Kidney epithelial cell (primary cell): ENCODE data around the gene MOG. TPM values are rescaled to one million over a fixed set of nuclear protein-coding genes. Genes with fewer than 3 reads are reported as not detected.

ENCODE experiments used
- DNase-seq: peaks from one replicate; pipeline ENCODE4 v3.0.0-alpha.2; 2010; ENCODE audit warnings: low read depth
- H3K27me3 ChIP-seq: 2 replicates; pipeline ENCODE4 v1.6.0; 2011; ENCODE audit warnings: low read length; ENCODE audit not compliant: control insufficient read depth, insufficient read depth
- H3K36me3 ChIP-seq: 2 replicates; pipeline ENCODE4 v1.5.1; 2011; ENCODE audit warnings: low read length; ENCODE audit not compliant: control insufficient read depth, insufficient read depth
- H3K4me3 ChIP-seq: 2 replicates; pipeline ENCODE4 v1.5.1; 2011; ENCODE audit warnings: low read depth, mild to moderate bottlenecking, control low read depth, low read length
- total RNA-seq: library from RNA; depleted of rRNA; stranded (reverse); fragments of >200 nt; gene quantifications from 2 replicates; pipeline ENCODE4 v1.2.3, GENCODE V29; 2015
- TF ChIP-seq, protein P1 (sequence below): IDR thresholded peaks from 2 replicates; pipeline ENCODE4 v1.5.1; 2011; ENCODE audit warnings: mild to moderate bottlenecking, moderate library complexity, low read length, control low read depth, inconsistent platforms; ENCODE audit not compliant: insufficient read depth, poor library complexity, severe bottlenecking

The MOG gene
- total RNA-seq, 1 donor from 2014 or later, result not detected

DNA sequence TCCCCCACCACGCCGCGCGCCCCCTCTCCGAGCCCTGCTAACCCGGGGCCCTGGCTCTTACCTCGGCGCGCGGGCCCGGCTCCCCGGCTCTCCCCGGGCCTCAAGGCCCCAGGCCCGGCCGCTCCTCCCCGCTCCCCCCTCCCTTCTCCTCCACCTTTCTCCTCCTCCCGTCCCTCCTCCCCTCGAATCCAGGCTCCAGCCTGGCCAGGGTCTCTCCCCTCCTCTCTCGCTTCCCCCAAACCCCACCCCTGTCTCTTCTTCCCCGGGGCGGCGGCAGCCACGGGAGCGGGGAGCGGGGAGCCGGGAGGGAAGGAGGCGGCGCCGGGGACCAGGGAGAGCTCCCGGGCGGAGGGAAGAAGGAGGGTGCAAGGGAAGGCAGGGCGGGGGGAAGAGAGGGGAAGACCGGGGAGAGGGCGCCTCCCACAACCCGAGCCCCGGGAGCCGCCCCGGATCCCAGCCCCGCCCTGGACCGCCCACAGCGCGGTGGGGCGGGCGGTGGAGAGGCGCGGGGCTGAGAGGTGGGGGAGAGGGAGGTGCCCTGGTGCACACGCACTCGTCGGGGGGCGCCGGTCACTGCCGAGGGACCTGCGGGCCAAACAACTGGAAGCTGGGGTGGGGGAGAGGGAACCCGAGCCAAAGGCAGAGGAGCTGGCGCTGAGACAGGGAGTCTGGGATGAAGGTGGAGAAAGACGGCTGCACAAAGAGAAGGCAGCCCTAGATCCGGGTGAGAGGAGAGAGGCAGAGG lies 23.9 kb upstream of the MOG start, which contains the start of gene GABBR1:
GABBR1 (minus strand) TSS at position 395 of the 745 bp plus-strand sequence. CDS start 798 bp downstream, outside the sequence.
- no peak for DNase-seq
- H3K36me3 ChIP-seq, result no peaks in the 10 kb centered on the region
- peaks cover 2% of the 10 kb centered on the region for H3K27me3 ChIP-seq
- peak within 1 kb of the TSS; percentile 71 for H3K4me3 ChIP-seq
- TF ChIP-seq, protein P1, sequence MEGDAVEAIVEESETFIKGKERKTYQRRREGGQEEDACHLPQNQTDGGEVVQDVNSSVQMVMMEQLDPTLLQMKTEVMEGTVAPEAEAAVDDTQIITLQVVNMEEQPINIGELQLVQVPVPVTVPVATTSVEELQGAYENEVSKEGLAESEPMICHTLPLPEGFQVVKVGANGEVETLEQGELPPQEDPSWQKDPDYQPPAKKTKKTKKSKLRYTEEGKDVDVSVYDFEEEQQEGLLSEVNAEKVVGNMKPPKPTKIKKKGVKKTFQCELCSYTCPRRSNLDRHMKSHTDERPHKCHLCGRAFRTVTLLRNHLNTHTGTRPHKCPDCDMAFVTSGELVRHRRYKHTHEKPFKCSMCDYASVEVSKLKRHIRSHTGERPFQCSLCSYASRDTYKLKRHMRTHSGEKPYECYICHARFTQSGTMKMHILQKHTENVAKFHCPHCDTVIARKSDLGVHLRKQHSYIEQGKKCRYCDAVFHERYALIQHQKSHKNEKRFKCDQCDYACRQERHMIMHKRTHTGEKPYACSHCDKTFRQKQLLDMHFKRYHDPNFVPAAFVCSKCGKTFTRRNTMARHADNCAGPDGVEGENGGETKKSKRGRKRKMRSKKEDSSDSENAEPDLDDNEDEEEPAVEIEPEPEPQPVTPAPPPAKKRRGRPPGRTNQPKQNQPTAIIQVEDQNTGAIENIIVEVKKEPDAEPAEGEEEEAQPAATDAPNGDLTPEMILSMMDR, result no peak

DNA sequence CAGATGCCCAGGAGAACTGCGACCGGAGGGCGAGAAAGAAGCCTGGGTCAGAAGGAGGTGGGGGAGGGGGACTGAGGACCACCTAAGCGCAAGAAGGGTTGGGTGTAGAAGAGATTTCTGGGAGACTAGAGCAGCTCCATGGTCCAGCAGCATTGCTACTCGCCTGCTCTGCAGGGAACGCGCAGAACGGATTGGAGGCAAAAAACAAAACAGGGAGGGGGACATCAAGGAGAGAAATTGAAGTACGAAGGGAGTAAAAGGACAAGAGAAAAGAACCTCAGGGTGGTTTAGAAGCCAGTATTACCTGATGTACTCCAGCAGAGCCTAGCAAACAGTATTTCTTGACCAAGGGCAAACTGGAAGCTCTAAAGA lies 23.4 kb upstream of the MOG start:
- no peaks in the 10 kb centered on the region for H3K36me3 ChIP-seq
- TF ChIP-seq, protein P1, result no peak
- DNase-seq, result no peak
- peak overlapping the region; percentile 71 for H3K4me3 ChIP-seq
- peaks cover 2% of the 10 kb centered on the region for H3K27me3 ChIP-seq

DNA sequence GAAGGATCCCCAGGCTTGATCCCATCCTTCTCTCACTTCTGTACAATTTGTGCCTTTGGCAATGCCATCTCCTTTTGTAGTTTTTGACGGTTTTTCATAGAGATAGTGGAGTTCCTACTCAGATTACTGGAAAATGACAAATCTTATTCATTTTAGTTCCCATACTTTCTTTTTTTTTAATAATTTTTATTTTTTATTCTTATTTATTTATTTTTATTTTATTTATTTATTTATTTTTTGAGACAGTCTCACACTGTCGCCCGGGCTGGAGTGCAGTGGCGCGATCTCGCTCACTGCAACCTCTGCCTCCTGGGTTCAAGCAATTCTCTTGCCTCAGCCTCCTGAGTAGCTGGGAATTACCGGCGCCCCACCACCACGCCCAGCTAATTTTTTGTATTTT lies 19.6 kb upstream of the MOG start:
- no peak for DNase-seq
- TF ChIP-seq, protein P1, result no peak

DNA sequence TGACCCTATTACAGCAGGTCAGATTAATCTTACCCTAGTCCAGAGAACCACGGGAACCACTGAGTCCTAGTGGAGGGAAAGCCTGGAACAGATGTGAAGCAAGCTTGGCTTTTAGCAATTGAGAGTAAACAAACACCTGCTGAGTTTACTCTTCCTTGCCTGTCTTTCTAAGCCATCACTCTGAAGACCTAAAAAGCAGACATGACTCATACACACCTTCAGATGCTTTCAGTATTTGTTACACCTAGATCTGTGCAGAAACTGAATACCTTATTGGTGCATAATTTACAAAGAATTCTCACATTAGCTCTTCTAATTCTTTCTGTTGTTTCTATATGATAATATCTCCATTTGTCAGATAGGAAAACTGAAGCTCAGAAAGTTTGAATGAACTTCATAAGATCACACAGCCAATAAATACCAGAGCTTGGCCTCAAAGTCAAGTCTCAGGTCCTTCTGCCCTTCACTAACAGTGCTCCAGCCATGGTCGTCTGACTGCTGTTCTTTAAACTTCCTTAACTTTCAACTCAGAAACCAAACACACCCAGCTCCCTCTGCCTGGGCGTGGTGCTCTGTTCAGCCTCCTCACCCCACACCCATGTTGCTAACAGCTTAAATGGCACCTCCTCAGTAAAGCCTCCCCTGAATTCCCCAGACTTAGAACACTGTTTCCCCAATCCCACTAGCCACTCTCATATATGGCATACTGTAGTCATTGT lies 15.3 kb upstream of the MOG start:
- TF ChIP-seq, protein P1, result no peak
- Histone ChIP-seq H3K27me3 (peaks cover 2% of the 10 kb centered on the region), H3K4me3 (no peak overlapping the region), H3K36me3 (no peaks in the 10 kb centered on the region)
- no peak for DNase-seq

More for the DNA sequence above, 19.6 kb upstream of the MOG start:
- Histone ChIP-seq H3K4me3 (no peak overlapping the region), H3K36me3 (no peaks in the 10 kb centered on the region), H3K27me3 (peaks cover 2% of the 10 kb centered on the region)

DNA sequence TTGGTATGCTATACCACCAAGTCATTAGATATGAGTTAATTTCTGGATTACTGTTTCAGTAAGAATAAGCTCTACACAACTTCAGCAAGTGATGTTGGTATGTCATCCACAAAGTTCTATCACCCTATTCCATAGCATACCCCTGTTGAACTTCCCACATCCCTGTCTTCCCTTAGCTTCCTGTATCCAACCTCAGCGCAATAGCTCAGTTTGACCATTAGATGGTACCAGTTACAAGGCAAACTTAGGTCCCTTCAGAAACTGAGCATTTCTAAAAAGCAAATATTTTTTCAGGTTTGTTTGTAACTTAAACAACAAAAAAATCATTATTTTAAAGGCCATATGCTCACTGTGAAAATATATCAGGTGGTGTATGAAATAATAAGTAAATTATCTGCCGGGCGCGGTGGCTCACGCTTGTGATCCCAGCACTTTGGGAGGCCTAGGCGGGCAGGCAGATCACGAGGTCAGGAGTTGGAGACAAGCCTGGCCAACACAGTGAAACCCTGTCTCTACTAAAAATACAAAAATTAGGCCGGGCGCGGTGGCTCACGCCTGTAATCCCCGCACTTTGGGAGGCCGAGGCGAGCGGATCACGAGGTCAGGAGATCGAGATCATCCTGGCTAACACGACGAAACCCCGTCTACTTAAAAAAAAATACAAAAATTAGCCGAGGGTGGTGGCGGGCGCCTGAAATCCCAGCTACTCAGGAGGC lies 8.8 kb upstream of the MOG start:
- Histone ChIP-seq H3K27me3 (no peaks in the 10 kb centered on the region), H3K4me3 (no peak overlapping the region), H3K36me3 (no peaks in the 10 kb centered on the region)
- TF ChIP-seq, protein P1, result peak; percentile 67
- DNase-seq, result no peak
